Esophagus squamous epithelium (tissue), 4 donors: Measurements from ENCODE around the gene MRPL9.

Experiments used
- CTCF ChIP-seq, 6 experiments: fragments of 450-650 bp in 4 of 6; fragments of 200-600 bp in 2 of 6; sonication (generic) in 2 of 6; IDR thresholded peaks; one replicate each; pipeline ENCODE4 v1.5.1; 2016 to 2019; ENCODE audit warnings: antibody characterized with exemption in 6 of 6, mild to moderate bottlenecking in 4 of 6, moderate library complexity in 4 of 6
- POLR2A ChIP-seq, 4 donors: fragments of 450-650 bp; IDR thresholded peaks; one replicate each; pipeline ENCODE4 v1.6.1; 2017; ENCODE audit warnings: antibody characterized with exemption in 4 of 4, mild to moderate bottlenecking in 4 of 4, moderate library complexity in 3 of 4

- TF ChIP-seq CTCF (IDR thresholded peaks at IDR 0.05) = no peak
- TF ChIP-seq POLR2A (IDR thresholded peaks at IDR 0.05) = no peak
Observed at GRCh38 chr1:151720554-151720953, 42.7 kb downstream of the MRPL9 start.
